CD4-positive, alpha-beta T cell treated with Interleukin-10 for 1 hour (primary cell): ENCODE measurements around the gene TC2N.
"Not testable (repeated sequence)": the region's sequence is repeated elsewhere in the genome, so short reads cannot be mapped to it uniquely, and the experiment has no call there.

Source experiments
- DNase-seq: peaks from one replicate; pipeline ENCODE4 v3.0.0-alpha.2; 2020

Gene TC2N

DNA sequence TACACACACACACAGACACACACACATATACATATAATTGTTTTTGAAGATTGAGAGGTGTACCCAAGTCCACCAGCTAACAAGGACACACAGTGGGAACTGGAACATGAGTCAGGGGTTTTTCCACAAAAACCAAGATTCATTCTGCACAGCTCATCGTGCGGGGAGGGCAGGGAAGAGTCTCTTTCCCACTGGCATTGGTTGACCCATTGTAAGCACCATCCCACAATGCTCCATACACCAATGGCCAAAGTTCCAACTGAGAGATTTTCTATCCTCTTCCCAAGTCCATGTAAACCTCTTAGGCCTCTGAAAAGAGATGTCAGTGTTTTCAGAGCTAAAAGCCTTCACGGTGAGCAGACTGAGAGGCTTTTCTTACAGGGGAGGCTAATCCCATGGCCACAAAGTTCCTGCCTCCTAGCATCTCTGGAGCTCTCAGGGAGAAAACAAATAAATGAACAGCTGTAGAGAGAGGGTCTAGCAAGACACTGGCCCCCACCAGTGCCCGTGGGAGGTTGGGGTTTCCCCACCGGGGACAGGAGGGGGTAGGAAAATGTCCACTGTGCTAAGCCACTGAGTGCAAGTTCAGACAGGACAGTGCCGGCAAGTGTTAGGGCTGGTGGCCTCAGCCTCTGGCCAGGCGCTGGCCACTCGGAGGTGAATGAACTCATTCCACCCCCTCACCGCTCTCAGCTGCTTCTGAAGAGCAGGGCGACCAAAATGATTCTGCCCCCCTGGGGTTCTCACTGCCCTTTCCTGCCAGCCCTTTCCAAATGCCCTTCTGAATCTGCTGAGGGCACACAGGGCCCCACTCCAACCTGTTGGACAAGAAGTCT, 21.5 kb upstream of the TC2N start:
- no peak for DNase-seq

DNA sequence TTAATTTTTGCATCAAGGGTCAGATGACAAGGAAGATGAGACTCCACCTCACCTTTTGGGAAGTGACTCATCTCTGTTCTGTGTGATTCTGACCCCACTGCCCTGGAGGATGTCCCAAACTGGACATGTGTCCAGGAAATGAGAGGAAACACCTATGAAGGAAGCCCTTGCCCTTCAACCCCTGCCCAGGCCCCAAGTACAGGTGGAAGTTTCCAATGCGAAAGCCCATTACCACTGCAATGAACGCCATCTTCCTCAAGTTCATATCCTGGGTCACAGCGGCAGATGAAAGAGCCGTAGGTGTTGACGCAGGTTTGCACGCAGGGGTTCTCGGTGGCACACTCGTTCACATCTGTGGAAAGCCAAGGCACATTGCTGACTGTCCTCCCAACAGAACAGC, 19.6 kb upstream of the TC2N start:
- DNase-seq = no peak

DNA sequence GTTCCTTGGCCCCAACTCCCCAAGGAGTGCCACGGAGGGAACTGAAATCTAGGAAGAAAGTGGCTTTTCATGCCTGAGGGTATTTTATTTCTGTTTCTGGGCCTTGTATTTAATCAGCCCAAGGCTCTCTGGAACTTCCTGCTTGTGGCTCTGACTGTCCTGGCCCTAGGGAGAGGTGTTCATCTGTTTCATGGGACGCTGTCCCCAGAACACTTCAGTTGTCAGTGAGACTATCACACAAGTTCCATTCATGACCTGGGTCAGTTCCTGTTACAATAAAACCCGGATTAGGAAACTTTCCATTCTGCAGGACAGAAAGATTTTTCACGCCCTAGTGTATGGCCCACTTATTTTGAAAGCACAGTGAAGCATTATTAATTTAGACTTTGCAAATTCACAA, 18.5 kb upstream of the TC2N start:
- no peak for DNase-seq

DNA sequence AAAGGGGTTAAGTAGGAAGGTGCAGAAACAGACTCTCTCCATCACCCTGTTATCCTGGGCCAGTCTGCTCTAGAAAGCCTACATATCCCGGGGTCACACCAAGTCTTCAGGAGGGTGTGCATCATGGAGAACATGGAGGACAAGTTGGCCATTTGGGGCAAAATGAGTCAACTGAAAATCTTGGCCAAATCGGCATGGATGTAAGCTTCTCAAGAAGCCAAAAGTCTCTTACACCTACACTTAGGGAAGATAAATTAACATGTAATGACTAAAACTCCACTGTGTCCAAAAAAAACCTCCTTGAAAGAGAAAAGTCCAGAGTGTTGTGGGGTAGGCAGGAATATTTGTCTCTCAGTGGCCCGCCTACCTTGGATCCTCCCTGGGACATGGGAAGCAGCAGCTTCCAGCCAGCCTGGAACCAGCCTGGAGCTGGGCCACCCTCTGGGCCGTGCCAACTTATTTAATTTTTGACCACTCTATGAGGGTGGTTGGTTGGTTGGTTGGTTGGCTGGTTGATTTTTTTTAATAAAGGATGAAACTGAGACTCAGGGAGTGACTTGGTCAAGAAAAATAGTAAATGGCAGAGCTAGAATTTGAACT, 17.9 kb upstream of the TC2N start:
- no peak for DNase-seq

DNA sequence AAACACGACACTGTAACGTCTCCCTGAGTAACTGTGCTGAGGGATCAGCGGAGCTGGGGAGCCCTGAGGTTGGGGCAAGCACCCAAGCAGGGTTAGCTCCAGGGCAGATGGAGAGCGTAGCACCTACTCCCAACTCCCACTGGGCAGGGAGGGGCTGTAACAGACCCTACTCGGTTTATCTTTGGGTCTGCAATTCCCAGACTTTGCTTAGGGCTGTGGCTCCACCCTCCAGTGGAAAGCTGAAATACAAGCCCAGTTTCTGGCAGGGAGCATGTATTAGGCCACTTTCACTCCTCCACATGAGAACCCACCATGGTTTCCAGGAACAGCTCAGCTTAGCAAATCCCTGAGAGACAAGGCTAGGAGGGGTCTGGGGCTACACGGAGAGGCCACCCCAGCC, 17.3 kb upstream of the TC2N start:
- no peak for DNase-seq

DNA sequence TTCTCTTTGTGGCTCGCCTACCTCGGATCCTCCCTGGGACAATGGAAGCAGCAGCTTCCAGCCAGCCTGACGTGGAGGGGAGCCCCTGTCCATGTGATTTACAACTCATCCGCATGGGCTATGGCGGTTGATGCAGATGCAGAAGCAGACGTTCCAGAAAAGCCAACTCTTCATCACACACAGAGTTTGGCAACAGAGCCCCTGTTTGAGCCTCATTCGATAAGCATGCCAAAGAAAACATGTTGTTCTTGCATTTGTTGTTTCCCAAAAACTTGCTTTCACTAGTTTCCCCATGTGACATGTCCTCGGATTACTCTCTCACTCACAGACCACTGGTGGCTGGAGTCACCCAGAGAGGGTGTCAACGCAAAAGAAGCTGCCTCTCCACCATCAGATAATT, 16.4 kb upstream of the TC2N start:
- DNase-seq = no peak

DNA sequence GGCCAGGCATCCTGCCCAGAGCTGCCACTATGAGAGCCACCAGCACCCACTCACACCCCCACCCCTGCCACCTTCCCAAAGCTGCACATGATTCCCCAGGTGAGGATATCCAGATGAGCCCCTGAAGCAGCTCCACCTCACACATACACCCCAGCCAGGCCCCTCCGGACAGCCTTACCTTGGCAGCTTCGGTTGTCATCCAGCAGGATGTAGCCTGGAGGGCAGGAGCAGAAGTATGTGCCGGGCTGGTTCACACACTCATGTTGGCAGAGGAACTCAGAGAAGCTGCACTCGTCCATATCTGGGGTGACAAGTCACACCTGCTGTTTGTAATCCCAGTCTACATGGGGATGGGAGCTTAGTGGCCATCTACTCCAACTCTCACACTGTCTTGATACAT, 15.4 kb upstream of the TC2N start:
- no peak for DNase-seq

DNA sequence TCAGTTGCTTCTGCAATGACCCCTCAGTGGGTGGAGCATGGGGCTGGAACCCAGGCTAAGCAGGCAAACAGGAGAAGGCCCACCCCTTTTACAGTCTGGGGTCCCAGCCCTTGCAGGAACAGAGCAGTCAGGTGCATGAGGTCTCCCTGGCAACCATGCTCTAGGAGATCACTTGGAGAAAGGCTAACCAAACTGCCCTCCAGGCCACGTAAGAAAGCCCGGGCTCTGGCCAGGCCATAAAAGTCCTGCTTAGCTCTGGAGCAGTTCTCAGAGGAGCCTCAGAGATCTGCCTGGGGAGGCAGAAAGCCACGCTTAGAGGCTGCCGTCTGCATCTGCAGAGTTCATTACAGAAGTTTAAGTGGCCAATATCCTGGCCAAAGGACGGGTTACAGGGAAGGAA, 15.0 kb upstream of the TC2N start:
- DNase-seq = no peak

DNA sequence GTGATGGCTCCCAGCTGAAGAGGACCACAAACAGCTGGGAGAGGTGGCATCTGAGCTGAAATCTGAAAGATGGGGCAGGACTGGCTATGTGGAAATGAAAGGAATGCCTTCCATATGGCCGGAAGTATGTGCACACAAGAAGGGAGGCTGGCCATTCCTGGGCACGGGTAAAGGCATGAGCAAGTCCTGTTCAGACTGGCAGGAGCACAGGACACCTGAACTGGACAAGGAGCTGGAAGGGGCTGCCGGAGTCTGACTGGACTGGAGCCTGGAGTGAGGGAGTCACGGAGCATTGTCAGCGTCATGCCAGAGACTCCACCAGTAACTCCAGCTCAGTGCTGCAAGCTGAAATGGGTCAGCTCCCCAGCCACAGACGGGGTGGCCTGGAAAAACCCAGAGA, 11.9 kb upstream of the TC2N start:
- DNase-seq = no peak

DNA sequence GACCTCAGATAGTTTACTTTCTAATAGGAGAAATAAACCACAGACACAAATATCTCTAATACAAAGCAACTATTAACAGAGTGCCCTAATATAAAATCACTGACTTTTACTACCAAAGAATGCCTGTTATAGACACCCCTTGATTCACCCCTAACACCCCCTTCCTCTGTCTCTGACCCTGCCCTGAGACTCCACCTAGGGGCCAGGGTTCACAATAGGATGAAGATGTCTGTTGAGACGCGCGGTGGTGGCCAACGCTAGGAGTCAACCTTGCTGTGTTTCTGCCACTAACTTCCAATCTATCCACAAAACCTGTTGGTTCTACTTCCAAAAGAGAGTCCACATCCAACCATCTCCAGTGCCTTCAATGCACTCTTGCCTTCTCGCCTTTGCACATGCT, 10.9 kb upstream of the TC2N start:
- no peak for DNase-seq

DNA sequence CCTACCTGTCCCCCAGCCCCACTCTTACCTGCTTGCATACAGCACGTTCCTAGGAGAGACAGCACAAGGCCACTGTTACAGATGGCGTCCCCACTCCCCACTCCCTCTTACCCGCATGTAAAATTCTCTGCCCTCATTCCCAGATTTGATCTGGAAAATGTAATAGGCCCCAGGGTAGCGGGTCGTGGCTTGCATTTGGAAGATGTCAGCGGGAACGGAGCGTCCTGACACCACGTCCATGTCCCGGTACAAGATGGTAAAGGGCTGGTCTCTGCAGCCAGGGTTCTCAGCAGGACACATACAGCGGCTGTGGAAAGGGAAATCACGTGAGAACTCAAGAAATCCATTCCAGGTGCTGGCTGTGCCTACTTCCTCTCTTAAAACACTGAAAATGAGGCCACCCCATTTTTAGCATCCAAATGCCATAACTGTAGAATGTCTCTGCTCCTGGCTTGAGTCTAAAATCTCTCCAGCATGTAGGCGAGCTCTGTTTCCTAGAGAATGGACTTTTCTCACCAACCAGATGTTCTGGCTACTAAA, 10.1 kb upstream of the TC2N start:
- DNase-seq = no peak

DNA sequence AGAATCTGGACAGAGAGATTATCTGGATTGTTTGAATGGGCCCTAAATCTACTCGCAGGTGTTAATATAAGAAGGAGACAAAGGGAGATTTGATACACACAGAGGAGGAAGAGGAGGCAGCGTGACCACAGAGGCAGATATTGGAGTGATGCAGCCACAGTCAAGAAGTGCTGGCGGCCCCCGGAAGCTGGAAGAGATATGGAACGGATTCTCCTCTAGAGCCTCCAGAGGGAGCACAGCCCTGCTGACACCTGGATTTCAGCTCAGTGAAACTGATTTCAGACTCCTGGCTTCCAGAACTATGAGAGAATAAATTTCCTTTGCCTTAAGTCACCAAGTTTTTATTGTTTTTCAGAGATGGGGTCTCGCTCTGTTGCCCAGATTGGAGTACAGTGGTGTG, 9.2 kb upstream of the TC2N start:
- no peak for DNase-seq

DNA sequence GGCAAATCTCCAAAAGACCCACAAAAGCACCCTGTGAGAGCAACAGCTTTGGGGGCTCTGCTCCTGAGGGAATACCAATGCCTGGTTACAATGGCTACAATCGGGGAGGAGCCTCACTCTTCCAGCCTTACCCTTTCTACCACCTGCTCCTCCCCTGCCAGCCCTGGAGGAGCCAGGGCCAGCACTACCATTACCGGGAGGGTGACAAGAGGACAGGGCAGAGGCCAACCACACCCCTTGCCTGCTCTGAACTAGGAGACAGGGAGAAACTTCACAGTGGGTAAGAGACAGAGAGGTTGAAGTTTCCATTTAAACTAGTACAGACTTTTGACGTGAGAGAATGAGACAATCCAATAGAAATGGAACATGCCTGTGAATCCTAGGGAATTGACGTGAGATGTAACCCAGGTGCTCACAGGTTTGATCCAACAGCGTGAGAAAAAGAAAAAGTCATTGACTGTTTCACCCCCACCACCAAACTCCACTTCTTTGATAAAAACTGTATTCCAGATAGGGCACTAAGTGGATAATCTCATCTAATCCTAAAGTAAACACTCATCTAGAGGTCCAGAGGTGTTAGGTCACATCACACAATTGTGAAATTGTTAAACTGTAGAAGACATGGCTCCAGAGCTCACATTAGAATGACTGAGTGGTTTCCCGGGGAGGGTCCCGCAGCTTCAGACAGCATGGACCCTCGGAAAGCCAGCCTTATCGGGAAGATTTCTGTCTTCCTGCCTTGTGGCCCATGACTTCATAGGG, 8.4 kb upstream of the TC2N start:
- DNase-seq = no peak

DNA sequence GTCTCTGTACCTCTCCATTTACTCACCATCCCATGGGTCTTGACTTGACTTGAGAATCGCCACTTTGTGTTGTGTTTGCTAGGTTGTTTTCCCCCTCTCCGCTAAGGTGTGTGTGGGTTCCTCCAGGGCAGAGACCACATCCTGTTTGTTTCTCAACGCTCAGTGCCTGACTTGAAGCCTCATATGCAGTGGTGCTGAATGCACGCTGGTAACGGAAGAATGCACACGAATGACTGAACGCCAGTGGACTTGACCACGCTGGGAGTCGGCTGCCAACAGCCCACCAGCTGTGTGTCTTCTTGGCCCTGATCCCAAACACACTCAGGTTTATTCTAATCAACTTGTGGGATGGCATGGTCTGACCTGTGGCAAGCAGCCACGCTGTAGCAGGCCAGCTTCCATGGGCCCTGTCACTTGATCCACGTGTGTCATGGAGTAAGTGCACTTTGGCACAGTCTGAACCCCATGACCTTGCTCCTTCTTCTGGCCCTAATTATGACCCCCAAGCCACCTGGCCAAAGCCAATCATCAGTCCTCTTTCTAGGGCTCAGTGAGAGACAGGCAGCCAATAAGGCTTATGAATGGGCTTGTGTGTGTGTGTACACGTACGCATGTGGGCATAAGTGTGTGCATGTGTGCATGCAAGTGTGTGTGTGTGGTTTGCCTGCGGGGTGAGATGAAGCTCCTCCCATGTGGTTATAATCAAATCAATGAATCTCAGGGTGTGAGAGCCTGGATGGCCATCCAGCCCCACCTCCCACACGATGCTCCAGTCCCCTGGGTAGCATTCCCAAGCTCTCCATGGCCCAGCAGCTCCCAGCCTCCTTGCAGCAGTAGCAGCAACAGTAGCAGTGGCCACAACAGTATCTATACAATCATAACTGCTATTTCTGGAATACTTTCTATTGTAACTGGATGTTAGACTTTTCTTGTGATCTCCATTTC, 6.4 kb upstream of the TC2N start:
- peak; percentile 88 for DNase-seq

DNA sequence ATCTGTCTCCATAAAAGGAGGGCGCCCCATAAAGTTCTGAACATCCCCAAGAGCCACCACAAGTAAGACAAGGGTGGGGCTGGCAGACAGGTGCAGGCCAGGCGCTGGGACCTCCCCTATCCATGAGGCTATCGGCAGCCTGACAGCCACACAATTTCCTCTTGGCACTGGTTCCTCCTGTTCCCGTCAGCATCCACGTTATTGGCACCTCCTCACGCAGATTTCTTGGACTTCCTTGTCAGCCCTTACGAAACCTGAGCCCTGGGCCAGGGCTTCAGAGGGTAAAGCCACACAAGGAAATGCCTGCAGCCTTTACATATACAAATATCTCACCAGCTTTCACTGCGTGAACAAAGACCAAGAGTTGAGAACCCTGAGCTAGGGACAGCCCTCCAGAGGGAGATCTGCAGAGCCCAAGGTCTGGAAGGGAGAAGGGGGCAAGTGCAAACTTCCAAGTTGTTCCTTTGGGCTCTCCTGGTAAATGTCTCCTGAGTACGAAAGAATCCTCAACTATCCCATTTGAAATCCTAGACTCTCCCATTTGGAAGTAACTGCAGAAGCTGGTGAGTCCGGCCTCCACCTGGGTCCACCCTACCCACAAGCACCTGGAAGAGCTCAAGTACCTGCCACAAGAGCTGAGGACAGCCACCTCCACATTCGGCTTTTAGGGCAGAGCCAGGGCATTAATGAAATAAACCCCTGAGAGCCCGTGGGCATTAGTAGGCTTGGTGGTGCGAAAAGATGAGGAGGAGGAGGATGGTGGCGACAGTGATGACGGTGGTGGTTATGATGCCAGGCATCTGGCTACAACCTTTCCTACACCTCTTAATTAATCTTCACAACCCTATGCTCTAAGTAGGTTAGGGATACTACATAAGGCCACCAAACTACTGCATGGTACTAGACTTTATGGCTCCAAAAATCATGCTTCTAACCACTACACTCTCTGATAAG, 5.5 kb upstream of the TC2N start:
- DNase-seq = peak; percentile 76

DNA sequence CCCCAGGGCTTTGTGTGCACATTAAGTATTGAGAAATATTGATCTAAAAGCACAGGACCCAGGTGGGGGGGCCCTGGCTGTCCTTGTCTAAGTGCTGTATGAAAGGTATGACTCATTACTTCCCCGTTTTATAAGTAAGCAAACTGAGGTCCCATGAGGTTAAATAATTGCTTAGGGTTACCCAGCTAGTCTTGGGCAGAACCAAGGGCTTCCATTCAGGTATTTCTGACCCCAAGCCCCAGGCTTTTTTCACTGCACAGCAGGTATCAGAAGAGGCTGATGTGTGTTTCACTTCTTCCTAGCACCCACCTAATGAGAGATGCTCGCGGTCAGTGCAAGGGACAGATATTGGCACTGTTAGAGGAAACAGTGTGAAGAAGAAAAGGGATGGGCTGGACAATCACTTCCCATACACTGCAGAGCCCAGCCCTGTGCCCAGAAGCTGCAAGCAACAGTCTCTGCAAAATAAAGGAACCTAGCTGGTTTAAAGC, 4.7 kb upstream of the TC2N start:
- peak; percentile 48 for DNase-seq

DNA sequence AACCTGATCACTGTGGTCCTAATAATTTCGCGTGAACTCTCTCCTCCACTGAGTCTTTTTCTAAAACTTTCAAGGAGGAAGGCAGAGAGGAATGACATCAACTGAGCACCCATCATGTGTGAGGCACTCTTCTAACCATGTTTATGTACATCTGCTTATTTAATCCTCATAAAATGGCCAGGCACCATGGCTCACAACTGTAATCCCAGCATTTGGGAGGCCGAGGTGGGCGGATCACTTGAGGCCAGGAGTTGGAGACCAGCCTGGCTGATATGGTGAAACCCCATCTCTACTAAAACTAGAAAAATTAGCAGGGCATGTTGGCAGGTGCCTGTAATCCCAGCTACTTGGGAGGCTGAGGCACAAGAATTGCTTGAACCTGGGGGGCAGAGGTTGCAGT, 4.1 kb upstream of the TC2N start:
- not testable (repeated sequence) for DNase-seq

DNA sequence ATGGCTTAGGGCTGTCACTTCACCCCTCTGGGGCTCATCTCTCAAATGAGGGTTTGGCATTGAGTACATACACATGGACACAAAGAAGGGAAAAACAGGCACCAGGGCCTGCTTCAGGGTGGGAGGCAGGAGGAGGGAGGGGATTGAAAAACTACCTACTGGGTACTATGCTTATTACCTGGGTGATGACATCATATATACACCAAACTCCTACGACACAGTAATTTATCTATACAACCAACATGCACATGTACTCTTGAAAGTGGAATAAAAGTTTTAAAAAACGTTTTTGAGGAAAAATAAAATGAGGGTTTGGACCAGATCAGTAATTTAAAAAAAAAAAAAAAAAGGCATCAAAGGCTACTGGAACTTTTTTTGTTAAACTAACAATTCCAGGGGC, 3.6 kb upstream of the TC2N start:
- DNase-seq = no peak

DNA sequence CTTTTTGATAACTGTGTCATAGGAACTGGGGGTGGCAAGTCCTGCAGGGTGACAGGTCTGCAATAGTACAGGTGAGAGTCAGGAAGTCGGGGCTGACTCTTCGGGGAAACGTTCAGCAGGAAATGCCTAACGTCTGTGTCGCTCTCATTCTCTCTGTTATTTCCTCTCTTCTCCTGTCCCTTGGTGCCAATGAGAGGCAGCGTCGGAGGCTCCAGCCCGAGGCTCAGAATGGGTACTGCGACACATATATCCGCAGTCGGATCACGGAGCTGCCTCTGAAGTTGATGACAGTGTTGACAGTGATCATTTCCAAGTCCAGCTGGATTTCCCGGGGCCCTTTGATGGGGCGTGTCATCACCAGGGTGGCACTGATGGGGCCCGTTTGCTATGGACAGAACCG, 2.7 kb upstream of the TC2N start:
- peak; percentile 89 for DNase-seq

DNA sequence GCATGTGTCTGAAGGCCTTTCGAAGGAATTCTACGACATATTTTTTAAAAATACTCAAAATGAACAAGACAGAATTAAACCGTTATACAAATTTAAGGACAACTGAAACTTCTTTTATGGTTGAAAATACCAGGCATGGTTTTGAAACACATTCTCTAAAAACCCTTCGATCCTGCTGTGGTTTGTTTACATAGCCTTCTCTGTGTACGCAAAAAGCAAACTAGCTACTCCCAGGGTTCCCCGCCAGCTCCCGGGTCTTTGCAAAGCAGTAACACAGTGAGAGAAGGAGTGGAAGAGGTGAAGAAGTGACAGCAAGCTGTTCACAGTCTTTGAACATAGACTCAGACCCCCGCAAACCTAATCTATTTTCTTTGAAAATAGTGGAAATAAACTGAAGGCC, 2.2 kb upstream of the TC2N start:
- no peak for DNase-seq
